ENCODE data around the gene SLC25A30.
"Not testable (repeated sequence)": the region's sequence is repeated elsewhere in the genome, so short reads cannot be mapped to it uniquely, and the experiment has no call there.

The SLC25A30 gene

GRCh38 chr13:45364876-45365557, 53.2 kb downstream of the SLC25A30 start:
- DNase-seq = no peak

- DNase-seq = no peak
These were observed 55.2 kb downstream of the SLC25A30 start for GRCh38 chr13:45362939-45363338.

- DNase-seq = no peak
These were observed 56.5 kb downstream of the SLC25A30 start for GRCh38 chr13:45361596-45362206.

GRCh38 chr13:45356966-45357672, 61.1 kb downstream of the SLC25A30 start:
- DNase-seq = no peak

GRCh38 chr13:45353895-45354294, 64.3 kb downstream of the SLC25A30 start:
- no peak for DNase-seq

GRCh38 chr13:45352031-45352430, 66.1 kb downstream of the SLC25A30 start:
- DNase-seq = no peak

GRCh38 chr13:45350152-45350551, 68.0 kb downstream of the SLC25A30 start:
- no peak for DNase-seq

- DNase-seq = no peak
These were observed 68.7 kb downstream of the SLC25A30 start for GRCh38 chr13:45349438-45349837.

- DNase-seq = not testable (repeated sequence)
These were observed 74.1 kb downstream of the SLC25A30 start for GRCh38 chr13:45344064-45344463.
